ENCODE data around the gene OR2D3.

- TF ChIP-seq CTCF (IDR thresholded peaks at IDR 0.05) (no peak), POLR2A (IDR thresholded peaks at IDR 0.05) (no peak)
These were observed 28.4 kb upstream of the OR2D3 start, which contains the start of gene OR2D2 for GRCh38 chr11:6892400-6892799.

Data from breast epithelium (tissue), 3 donors.